ENCODE measurements around the gene STAP2.
"Not testable (repeated sequence)": the region's sequence is repeated elsewhere in the genome, so short reads cannot be mapped to it uniquely, and the experiment has no call there.

STAP2 gene

DNA sequence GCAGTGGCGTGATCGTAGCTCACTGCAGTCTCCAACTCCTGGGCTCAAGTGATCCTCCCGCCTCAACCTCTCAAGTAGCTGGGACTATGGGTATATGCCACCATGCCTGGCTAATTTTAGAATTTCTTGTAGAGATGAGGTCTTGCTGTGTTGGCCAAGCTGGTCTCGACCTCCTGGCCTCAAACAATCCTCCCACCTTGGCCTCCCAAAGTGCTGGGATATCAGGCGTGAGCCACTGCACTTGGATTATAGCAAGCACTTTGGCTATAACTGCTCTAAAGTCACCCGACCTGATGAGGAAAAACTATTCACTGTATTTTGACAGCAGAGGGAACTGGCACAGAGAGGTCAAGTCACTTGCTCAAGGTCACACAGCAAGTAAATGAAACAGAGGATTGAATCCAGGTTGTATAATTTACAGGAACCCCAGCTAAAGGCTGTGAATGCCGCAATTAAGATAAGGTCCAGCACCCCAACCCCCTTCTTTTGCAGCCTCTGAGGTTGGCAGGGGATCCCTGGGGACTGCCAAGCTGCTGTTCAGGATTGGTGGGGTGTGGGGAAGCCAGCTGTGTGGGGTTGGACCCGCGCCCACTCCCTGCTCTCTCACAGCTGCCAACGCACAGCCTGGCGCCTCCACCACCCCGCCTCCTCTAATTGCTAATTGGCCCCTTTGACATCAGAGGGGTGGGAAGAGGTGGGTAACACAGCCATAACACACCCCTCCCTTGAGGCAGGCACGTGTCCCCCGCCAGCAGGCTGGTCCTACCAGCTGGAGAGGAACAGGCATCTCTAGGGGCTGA is 42.5 kb downstream of the STAP2 start:
- Histone ChIP-seq H3K27ac (no peak overlapping the region), H3K9ac (ENCODE audit: insufficient read length) (no peak overlapping the region), H3K4me3 (peak overlapping the region; percentile 12; the same call in 1 of the 2 replicates), H3K9me3 (ENCODE audit: low read depth, low read length) (no peaks in the 10 kb centered on the region), H3K36me3 (ENCODE audit: insufficient read depth, low read length) (no peaks in the 10 kb centered on the region)
- TF ChIP-seq FOXP2 (optimal IDR thresholded peaks at IDR 0.05; ENCODE audit: control extremely low read depth, extremely low read length, insufficient read depth) = peak; percentile 65
- no peak for TF ChIP-seq EZH2 (IDR thresholded peaks at IDR 0.05)
- TF ChIP-seq POLR2AphosphoS5 (IDR thresholded peaks at IDR 0.05; ENCODE audit: borderline replicate concordance, low read depth, low read length) = no peak
- DNase-seq (ENCODE audit: low read depth, low spot score) = peak; percentile 32

DNA sequence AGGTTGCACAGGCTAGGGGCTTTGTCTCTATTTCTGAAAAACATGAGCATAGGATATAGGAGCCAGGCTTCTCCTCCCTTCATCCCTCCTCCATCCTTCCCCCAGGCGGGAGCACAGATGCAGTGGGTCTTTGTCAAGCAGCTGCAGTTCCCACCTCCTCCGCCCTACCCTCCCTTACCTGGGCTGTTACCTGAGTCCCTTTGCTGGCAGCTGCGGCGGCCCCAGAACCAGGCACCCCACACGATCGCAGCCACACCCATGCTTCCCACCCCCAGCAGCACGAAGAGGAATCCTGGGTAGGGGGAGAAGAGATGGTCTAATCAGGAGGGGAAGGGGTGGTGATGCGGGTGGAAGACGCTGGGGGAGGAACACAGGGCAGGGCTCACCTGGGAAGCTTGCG is 44.2 kb downstream of the STAP2 start:
- Histone ChIP-seq H3K9me3 (ENCODE audit: low read depth, low read length) (no peaks in the 10 kb centered on the region), H3K36me3 (ENCODE audit: insufficient read depth, low read length) (no peaks in the 10 kb centered on the region), H3K9ac (ENCODE audit: insufficient read length) (no peak overlapping the region), H3K27ac (no peak overlapping the region), H3K4me3 (no peak overlapping the region)
- DNase-seq (ENCODE audit: low read depth, low spot score) = no peak
- TF ChIP-seq FOXP2 (optimal IDR thresholded peaks at IDR 0.05; ENCODE audit: control extremely low read depth, extremely low read length, insufficient read depth) (no peak), POLR2AphosphoS5 (IDR thresholded peaks at IDR 0.05; ENCODE audit: borderline replicate concordance, low read depth, low read length) (no peak), EZH2 (IDR thresholded peaks at IDR 0.05) (no peak)

DNA sequence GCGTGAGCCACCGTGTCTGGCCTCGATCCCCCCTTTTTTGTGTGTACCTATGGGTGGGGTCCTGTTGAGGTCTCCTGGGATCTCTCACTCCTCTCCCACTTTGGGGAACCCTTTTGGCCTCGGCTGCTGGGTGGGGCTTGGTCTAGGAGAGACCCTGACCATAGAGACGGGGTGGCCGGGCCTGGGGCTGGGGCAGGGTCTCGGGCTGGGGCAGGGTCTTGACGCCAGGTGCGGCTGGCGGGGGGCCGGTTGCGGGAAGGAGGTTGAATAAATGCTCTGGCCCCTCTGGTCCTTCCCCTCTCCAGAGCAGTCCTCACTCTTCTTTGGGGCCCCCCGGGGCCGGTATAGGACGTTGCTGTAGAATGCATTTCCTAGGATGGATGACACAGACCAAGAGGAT is 46.1 kb downstream of the STAP2 start:
- no peak for DNase-seq (ENCODE audit: low read depth, low spot score)
- TF ChIP-seq POLR2AphosphoS5 (IDR thresholded peaks at IDR 0.05; ENCODE audit: borderline replicate concordance, low read depth, low read length) (no peak), FOXP2 (optimal IDR thresholded peaks at IDR 0.05; ENCODE audit: control extremely low read depth, extremely low read length, insufficient read depth) (no peak), EZH2 (IDR thresholded peaks at IDR 0.05) (no peak)

DNA sequence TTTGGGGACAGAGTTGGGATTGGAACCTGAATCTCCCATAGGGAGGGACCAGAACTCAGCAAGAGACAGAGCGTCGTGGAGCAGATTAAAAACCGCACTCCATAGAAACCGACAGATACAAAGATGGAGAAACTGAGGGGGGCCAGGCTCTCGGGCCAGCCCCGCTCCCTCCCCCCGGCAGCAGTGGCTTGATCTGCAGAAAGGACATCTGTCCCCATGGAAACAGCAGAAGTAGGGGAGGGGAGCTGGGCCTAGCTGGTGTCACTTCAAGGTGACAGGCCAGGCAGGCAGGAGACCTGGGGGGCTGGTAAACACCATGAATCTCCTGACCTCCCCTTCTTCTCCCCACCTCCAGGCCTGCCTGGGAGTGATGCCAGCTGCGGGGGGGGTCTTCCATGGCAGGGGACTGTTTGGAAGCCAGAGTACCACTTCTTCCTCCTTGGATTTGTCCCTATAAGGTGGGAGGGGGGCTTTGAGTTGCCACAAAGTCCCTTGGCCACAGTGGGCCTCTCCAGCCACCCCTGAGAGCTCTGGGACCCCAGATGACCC is 47.4 kb downstream of the STAP2 start:
- Histone ChIP-seq H3K36me3 (ENCODE audit: insufficient read depth, low read length) (no peaks in the 10 kb centered on the region), H3K9ac (ENCODE audit: insufficient read length) (no peak overlapping the region), H3K4me3 (no peak overlapping the region), H3K27ac (no peak overlapping the region), H3K9me3 (ENCODE audit: low read depth, low read length) (no peaks in the 10 kb centered on the region)
- no peak for TF ChIP-seq POLR2AphosphoS5 (IDR thresholded peaks at IDR 0.05; ENCODE audit: borderline replicate concordance, low read depth, low read length)
- no peak for TF ChIP-seq EZH2 (IDR thresholded peaks at IDR 0.05)
- TF ChIP-seq FOXP2 (optimal IDR thresholded peaks at IDR 0.05; ENCODE audit: control extremely low read depth, extremely low read length, insufficient read depth) = no peak
- no peak for DNase-seq (ENCODE audit: low read depth, low spot score)

More for the DNA sequence above, 46.1 kb downstream of the STAP2 start:
- H3K27ac ChIP-seq = no peak overlapping the region
- no peak overlapping the region for H3K9ac ChIP-seq (ENCODE audit: insufficient read length)
- H3K36me3 ChIP-seq (ENCODE audit: insufficient read depth, low read length) = no peaks in the 10 kb centered on the region
- no peak overlapping the region for H3K4me3 ChIP-seq
- H3K9me3 ChIP-seq (ENCODE audit: low read depth, low read length) = no peaks in the 10 kb centered on the region

DNA sequence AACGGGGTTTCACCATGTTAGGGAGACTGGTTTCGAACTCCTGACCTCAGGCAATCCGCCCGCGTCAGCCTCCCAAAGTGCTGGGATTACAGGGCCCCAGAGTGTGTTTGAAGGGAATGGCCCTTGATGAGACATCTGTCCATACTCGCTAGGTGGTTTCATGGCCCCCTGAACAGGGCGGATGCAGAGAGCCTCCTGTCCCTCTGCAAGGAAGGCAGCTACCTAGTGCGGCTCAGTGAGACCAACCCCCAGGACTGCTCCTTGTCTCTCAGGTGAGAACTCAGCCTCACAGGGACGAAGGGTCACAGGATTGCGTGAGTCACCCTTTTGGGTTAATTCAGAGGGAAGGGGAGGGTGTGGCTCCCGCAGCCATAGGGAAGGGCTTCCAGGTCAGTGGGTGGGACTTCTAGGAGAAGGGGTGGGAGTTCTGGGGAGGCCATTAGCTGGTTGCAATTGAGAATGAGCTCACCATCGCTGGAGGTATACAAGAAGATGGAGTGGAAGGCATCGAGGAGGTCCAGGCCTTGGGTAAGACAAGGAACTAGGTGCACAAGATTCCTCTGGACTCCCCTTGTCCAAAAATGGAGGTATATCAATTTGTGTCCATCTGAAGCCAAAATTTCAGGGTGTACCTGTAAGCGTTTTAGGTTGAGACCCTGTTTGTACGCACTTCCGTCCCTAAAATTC is 50.4 kb downstream of the STAP2 start:
- no peaks in the 10 kb centered on the region for H3K36me3 ChIP-seq (ENCODE audit: insufficient read depth, low read length)
- no peak for TF ChIP-seq FOXP2 (optimal IDR thresholded peaks at IDR 0.05; ENCODE audit: control extremely low read depth, extremely low read length, insufficient read depth)
- no peak for TF ChIP-seq EZH2 (IDR thresholded peaks at IDR 0.05)
- TF ChIP-seq POLR2AphosphoS5 (IDR thresholded peaks at IDR 0.05; ENCODE audit: borderline replicate concordance, low read depth, low read length) = no peak
- no peak overlapping the region for H3K4me3 ChIP-seq
- DNase-seq (ENCODE audit: low read depth, low spot score) = no peak
- H3K9me3 ChIP-seq (ENCODE audit: low read depth, low read length) = no peaks in the 10 kb centered on the region
- H3K9ac ChIP-seq (ENCODE audit: insufficient read length) = no peak overlapping the region
- no peak overlapping the region for H3K27ac ChIP-seq

DNA sequence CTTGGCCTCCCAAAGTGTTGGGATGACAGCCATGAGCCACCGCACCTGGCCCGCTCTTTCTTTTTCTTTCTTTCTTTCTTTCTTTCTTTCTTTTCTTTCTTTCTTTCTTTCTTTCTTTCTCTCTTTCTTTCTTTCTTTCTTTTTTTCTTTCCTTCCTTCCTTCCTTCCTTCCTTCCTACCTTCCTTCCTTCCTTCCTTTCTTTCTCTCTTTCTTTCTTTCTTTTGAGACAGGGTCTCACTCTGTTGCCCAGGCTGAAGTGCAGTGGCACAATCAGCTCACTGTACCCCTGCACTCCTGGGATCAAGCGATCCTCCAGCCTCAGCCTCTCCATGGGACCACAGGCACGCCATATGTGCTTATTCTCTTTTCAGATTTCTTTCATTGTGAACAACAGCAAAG is 52.5 kb downstream of the STAP2 start:
- H3K36me3 ChIP-seq (ENCODE audit: insufficient read depth, low read length); H3K4me3 ChIP-seq; H3K9ac ChIP-seq (ENCODE audit: insufficient read length); H3K9me3 ChIP-seq (ENCODE audit: low read depth, low read length); H3K27ac ChIP-seq; DNase-seq (ENCODE audit: low read depth, low spot score): not testable (repeated sequence)

DNA sequence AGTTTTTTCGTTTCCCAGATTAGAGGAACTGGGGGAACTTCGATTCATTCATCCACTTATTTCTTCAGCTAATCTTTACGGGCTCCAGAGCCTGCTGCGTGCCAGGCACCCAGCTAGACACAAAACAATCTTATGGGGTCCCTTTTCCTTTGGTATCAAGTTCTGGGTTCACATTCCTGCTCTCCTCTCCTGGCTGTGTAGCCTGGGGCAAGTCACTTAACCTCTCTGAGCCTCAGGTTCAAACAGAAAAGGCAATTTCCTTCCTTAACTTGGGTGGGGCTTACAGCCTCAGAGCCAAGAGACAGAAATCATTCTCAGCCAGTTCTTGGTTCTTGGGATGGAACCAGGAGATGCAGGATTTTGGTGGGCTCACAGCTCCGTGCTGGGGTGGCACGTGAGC is 53.7 kb downstream of the STAP2 start:
- no peak overlapping the region for H3K27ac ChIP-seq
- no peaks in the 10 kb centered on the region for H3K9me3 ChIP-seq (ENCODE audit: low read depth, low read length)
- TF ChIP-seq FOXP2 (optimal IDR thresholded peaks at IDR 0.05; ENCODE audit: control extremely low read depth, extremely low read length, insufficient read depth) (no peak), EZH2 (IDR thresholded peaks at IDR 0.05) (no peak)
- no peak overlapping the region for H3K9ac ChIP-seq (ENCODE audit: insufficient read length)
- H3K4me3 ChIP-seq = peak overlapping the region; percentile 11; the same call in 1 of the 2 replicates
- DNase-seq (ENCODE audit: low read depth, low spot score) = no peak
- no peaks in the 10 kb centered on the region for H3K36me3 ChIP-seq (ENCODE audit: insufficient read depth, low read length)

DNA sequence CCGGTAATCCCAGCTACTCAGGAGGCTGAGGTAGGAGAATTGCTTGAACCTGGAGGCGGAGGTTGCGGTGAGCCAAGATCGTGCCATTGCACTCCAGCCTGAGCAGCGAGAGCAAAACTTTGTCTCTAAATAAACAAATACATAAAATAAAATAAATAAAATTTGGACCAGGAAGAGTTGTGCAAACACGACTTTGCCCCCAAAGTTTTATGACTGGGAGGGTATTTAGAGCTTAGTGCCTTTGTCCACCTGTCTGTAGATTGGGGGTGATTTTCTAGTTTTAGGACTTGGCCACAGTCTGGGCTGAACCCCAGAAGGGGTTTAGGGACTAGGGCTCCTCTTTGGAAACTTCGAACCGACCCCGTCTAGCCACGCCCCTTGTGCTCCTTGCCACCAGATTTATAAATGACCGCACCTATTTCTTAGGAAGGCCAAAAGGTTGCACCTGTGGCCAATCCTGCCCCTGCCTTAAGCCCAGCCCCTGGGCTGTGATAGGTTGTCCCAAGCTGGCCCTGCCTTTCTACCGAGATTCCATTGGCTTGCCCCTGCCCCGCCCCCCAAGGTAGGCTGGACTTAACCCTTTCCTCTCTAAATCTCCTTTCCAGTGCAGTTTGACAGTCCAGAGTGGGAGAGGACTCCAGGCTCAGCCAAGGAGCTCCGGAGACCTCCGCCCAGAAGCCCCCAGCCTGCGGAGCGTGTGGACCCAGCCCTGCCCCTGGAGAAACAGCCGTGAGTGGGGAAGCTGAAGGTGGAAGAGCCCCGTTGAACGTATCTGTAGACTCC is 54.3 kb downstream of the STAP2 start:
- no peak overlapping the region for H3K9ac ChIP-seq (ENCODE audit: insufficient read length)
- H3K4me3 ChIP-seq = peak overlapping the region; percentile 11; the same call in 1 of the 2 replicates
- no peaks in the 10 kb centered on the region for H3K36me3 ChIP-seq (ENCODE audit: insufficient read depth, low read length)
- no peak for TF ChIP-seq POLR2AphosphoS5 (IDR thresholded peaks at IDR 0.05; ENCODE audit: borderline replicate concordance, low read depth, low read length)
- no peak for TF ChIP-seq FOXP2 (optimal IDR thresholded peaks at IDR 0.05; ENCODE audit: control extremely low read depth, extremely low read length, insufficient read depth)
- no peak for TF ChIP-seq EZH2 (IDR thresholded peaks at IDR 0.05)
- H3K27ac ChIP-seq = no peak overlapping the region
- no peaks in the 10 kb centered on the region for H3K9me3 ChIP-seq (ENCODE audit: low read depth, low read length)
- no peak for DNase-seq (ENCODE audit: low read depth, low spot score)
